Esophagus muscularis mucosa (tissue), 4 donors: ENCODE measurements around the gene GRIK4.

Experiments
- EP300 ChIP-seq: sonication (generic); formaldehyde crosslinking; IDR thresholded peaks from one replicate; pipeline ENCODE4 v1.6.1; 2017; ENCODE audit warnings: antibody characterized with exemption
- POLR2A ChIP-seq: fragments of 450-650 bp; IDR thresholded peaks from one replicate; pipeline ENCODE4 v1.6.1; 2017; ENCODE audit warnings: antibody characterized with exemption, moderate library complexity, mild to moderate bottlenecking, low read depth
- POLR2AphosphoS5 ChIP-seq, 2 donors: sonication (generic); formaldehyde crosslinking; IDR thresholded peaks; one replicate each; pipeline ENCODE4 v1.6.1; 2017; ENCODE audit warnings: antibody characterized with exemption in 2 of 2
- TF ChIP-seq, protein P1 (sequence below), 3 experiments: fragments of 200-600 bp in 2 of 3; fragments of 450-650 bp in 1 of 3; sonication (generic) in 2 of 3; IDR thresholded peaks; one replicate each; pipeline ENCODE4 v1.5.1; 2017 to 2019; ENCODE audit warnings: antibody characterized with exemption in 3 of 3, mild to moderate bottlenecking in 2 of 3, moderate library complexity in 1 of 3

DNA sequence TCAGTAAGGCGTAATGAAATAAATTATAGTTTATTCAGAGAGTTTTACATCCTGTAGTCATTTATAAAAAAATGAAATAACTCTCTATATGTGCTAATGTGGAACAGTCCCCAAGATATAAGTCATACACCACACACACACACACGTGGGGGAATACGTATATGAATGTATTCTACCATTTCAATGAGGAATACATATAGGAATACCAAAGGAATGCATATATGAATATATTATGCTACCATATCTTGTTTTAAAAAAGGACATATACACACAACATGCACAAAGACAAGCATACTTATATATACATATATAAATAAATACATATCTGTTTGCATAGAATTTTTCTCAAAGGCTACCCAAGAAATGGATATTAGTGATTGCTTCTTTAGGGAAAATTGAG lies 39.6 kb upstream of the GRIK4 start:
- TF ChIP-seq, protein P1, sequence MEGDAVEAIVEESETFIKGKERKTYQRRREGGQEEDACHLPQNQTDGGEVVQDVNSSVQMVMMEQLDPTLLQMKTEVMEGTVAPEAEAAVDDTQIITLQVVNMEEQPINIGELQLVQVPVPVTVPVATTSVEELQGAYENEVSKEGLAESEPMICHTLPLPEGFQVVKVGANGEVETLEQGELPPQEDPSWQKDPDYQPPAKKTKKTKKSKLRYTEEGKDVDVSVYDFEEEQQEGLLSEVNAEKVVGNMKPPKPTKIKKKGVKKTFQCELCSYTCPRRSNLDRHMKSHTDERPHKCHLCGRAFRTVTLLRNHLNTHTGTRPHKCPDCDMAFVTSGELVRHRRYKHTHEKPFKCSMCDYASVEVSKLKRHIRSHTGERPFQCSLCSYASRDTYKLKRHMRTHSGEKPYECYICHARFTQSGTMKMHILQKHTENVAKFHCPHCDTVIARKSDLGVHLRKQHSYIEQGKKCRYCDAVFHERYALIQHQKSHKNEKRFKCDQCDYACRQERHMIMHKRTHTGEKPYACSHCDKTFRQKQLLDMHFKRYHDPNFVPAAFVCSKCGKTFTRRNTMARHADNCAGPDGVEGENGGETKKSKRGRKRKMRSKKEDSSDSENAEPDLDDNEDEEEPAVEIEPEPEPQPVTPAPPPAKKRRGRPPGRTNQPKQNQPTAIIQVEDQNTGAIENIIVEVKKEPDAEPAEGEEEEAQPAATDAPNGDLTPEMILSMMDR (IDR thresholded peaks at IDR 0.05): no peak
- TF ChIP-seq POLR2A (no peak), POLR2AphosphoS5 (IDR thresholded peaks at IDR 0.05) (no peak), EP300 (no peak)
